WI38 (cell line): Measurements from ENCODE around the gene LCN2.

Experiments
- H3K4me3 ChIP-seq: 2 replicates; pipeline ENCODE4 v1.5.1; 2011; ENCODE audit warnings: low read depth, mild to moderate bottlenecking, control low read depth, low read length
- TF ChIP-seq, protein P1 (sequence below): IDR thresholded peaks from 2 replicates; pipeline ENCODE4 v1.5.1; 2012; ENCODE audit warnings: low read depth, mild to moderate bottlenecking, control low read depth, low read length

LCN2 gene

GRCh38 chr9:128144239-128145181 is 4.7 kb upstream of the LCN2 start:
- H3K4me3 ChIP-seq, result no peak overlapping the region
- TF ChIP-seq, protein P1, sequence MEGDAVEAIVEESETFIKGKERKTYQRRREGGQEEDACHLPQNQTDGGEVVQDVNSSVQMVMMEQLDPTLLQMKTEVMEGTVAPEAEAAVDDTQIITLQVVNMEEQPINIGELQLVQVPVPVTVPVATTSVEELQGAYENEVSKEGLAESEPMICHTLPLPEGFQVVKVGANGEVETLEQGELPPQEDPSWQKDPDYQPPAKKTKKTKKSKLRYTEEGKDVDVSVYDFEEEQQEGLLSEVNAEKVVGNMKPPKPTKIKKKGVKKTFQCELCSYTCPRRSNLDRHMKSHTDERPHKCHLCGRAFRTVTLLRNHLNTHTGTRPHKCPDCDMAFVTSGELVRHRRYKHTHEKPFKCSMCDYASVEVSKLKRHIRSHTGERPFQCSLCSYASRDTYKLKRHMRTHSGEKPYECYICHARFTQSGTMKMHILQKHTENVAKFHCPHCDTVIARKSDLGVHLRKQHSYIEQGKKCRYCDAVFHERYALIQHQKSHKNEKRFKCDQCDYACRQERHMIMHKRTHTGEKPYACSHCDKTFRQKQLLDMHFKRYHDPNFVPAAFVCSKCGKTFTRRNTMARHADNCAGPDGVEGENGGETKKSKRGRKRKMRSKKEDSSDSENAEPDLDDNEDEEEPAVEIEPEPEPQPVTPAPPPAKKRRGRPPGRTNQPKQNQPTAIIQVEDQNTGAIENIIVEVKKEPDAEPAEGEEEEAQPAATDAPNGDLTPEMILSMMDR, result no peak

DNA sequence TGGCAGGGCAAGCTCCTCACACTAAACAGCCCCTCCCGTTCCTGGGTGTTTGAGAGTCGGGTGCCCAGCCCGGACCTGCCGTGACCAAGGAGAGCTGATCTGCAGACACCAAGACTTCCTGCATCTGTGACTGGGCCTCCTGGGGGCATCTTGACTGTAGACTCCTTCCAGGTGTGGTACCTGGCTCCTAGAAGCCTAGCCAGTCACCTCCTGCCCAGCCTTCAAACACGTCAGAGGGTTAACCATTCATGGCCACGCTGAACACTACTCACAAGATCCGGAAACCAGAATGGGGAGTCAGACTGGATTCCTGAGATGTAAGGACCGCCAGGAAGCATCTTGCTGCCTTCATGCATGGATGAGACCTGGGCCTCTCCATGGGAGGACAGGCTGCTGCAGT is 3.7 kb upstream of the LCN2 start:
- TF ChIP-seq, protein P1, result no peak

GRCh38 chr9:128145951-128146351 is 3.3 kb upstream of the LCN2 start:
- no peak overlapping the region for H3K4me3 ChIP-seq
- TF ChIP-seq, protein P1, result no peak

More for the DNA sequence above, 3.7 kb upstream of the LCN2 start:
- no peak overlapping the region for H3K4me3 ChIP-seq

- TF ChIP-seq, protein P1, result no peak
- no peak overlapping the region for H3K4me3 ChIP-seq
Observed at GRCh38 chr9:128146591-128147120, 2.6 kb upstream of the LCN2 start.

DNA sequence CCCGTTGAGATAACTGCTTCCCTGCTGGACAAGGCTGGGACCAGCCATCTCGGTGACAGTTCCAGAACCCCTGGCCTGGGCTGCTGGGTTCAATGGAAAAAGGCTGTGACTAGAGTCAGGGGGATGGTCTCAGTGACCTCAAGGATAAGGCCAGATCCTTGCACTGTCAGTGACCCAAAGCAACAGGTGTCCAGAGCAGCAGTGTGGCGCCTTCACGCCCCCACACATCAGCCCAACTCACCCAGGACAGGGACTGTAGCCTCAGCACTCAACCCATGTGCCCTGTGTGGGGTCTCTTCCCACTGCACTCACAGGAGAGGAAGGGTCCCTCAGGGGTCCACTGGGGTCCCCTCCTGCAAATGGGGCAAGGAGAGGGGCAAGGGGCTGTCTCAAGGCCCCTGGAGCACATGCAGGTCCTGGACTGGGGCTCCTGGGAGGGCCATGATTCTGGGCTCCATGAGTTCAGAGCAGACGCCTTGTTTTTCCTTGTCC is 698 bp upstream of the LCN2 start:
- H3K4me3 ChIP-seq, result no peak overlapping the region
- TF ChIP-seq, protein P1, result no peak

DNA sequence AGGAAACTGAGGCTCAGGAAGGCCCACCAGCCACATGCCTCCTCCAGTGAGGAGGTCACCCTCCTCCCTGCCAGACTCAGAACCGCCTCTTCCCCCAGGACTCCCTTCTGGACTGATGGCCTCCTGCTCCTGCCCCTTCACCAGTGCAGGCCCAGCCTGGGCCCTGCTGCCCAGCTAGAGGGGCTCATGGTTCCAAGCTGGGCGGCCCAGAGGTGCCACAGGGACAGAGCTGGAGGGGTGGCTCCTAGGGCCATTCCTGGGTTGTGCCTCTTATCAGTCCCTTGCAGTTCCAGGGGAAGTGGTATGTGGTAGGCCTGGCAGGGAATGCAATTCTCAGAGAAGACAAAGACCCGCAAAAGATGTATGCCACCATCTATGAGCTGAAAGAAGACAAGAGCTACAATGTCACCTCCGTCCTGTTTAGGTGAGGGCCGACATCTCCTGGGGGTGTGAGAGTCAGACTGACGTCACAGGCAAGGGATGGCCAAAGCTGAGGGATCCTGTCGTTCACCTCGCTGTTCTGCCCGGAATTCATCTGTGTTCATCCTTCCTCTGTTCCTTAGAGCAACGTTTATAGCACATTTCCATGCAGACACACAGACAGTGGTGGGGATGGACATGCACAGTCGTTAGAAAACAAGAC is 819 bp downstream of the LCN2 start:
- TF ChIP-seq, protein P1, result no peak
- H3K4me3 ChIP-seq, result no peak overlapping the region
